ENCODE data around the gene DLX6. TPM values are rescaled to one million over a fixed set of nuclear protein-coding genes. Genes with fewer than 3 reads are reported as not detected.

Gene DLX6
- total RNA-seq, 1 donor from 2014 or later: not detected

- H3K27me3 ChIP-seq: peaks cover 98% of the 10 kb centered on the region
- TF ChIP-seq, protein P1, sequence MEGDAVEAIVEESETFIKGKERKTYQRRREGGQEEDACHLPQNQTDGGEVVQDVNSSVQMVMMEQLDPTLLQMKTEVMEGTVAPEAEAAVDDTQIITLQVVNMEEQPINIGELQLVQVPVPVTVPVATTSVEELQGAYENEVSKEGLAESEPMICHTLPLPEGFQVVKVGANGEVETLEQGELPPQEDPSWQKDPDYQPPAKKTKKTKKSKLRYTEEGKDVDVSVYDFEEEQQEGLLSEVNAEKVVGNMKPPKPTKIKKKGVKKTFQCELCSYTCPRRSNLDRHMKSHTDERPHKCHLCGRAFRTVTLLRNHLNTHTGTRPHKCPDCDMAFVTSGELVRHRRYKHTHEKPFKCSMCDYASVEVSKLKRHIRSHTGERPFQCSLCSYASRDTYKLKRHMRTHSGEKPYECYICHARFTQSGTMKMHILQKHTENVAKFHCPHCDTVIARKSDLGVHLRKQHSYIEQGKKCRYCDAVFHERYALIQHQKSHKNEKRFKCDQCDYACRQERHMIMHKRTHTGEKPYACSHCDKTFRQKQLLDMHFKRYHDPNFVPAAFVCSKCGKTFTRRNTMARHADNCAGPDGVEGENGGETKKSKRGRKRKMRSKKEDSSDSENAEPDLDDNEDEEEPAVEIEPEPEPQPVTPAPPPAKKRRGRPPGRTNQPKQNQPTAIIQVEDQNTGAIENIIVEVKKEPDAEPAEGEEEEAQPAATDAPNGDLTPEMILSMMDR (IDR thresholded peaks at IDR 0.05): no peak
- no peak overlapping the region for H3K4me3 ChIP-seq
- DNase-seq (no peak), ATAC-seq (no peak)
- H3K27ac ChIP-seq: no peak overlapping the region
- H3K9me3 ChIP-seq: no peaks in the 10 kb centered on the region
- peaks cover 6% of the 10 kb centered on the region for H3K4me1 ChIP-seq
- intact Hi-C loops (cut with DNase I): no loop called here
- no peaks in the 10 kb centered on the region for H3K36me3 ChIP-seq
These were observed 15.8 kb downstream of the DLX6 start for GRCh38 chr7:97020996-97021746.

- DNase-seq (no peak), ATAC-seq (no peak)
- no peak overlapping the region for H3K27ac ChIP-seq
- H3K9me3 ChIP-seq: no peaks in the 10 kb centered on the region
- intact Hi-C loops (cut with DNase I): no loop called here
- H3K27me3 ChIP-seq: peaks cover 98% of the 10 kb centered on the region
- H3K4me1 ChIP-seq: peaks cover 13% of the 10 kb centered on the region
- no peaks in the 10 kb centered on the region for H3K36me3 ChIP-seq
- TF ChIP-seq, protein P1 (IDR thresholded peaks at IDR 0.05): no peak
- H3K4me3 ChIP-seq: no peak overlapping the region
These were observed 16.6 kb downstream of the DLX6 start for GRCh38 chr7:97021747-97022490.

DNA sequence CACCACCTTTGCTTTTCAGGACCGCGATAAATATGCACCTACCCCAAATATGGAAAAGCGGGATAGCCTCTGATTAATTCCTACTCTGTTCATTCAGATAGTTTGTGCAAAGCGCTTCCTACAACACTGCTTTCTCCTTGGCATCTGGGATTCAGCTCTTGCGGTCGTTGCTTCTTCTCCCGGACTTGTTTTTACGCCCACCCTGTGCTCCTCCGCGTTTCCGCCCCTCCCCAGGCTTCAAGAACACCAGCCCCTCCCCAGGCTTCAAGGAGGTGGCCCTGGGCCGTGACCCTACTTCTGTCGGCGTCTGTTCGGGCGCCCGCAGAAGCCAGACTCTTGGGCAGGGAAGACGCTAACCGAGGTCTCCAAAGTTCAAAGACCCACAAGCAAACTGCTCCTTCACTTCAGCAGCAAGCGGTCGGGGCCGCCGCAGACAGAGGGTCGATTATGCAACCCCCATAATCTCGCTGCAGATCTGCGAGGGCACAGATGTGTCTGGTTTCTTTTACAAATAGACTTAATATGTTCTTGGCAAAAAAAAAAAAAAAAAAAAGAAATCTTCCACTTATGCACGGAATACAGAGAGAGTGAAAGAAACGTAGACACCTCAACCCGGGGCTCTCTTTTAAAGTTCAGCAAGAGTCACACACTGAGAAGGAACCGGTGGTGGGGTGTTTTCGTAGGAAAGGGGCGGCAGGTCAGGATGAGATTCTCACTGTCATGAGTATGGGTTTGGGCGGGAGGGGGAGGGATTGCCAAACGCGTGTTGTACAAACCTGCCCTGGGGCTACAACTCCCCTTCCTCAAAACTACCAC is 17.3 kb downstream of the DLX6 start:
- H3K27me3 ChIP-seq: peaks cover 96% of the 10 kb centered on the region
- TF ChIP-seq, protein P1 (IDR thresholded peaks at IDR 0.05): no peak
- intact Hi-C loops (cut with DNase I): no loop called here
- ATAC-seq (no peak), DNase-seq (no peak)
- H3K36me3 ChIP-seq: no peaks in the 10 kb centered on the region
- no peak overlapping the region for H3K4me3 ChIP-seq
- no peaks in the 10 kb centered on the region for H3K9me3 ChIP-seq
- H3K4me1 ChIP-seq: peaks cover 21% of the 10 kb centered on the region
- no peak overlapping the region for H3K27ac ChIP-seq

- Histone ChIP-seq H3K36me3 (no peaks in the 10 kb centered on the region), H3K27me3 (peaks cover 78% of the 10 kb centered on the region), H3K4me3 (peak within 1 kb of the TSS; percentile 29), H3K27ac (no peak within 1 kb of the TSS), H3K4me1 (peaks cover 22% of the 10 kb centered on the region), H3K9me3 (no peaks in the 10 kb centered on the region)
- TF ChIP-seq, protein P1 (IDR thresholded peaks at IDR 0.05): no peak
- no peak for DNase-seq
- intact Hi-C loops (cut with DNase I): no loop called here
- no peak for ATAC-seq
These were observed 19.1 kb downstream of the DLX6 start, which contains the start of gene DLX5 for GRCh38 chr7:97024209-97025129. TSS of gene DLX5 (minus strand) at chr7:97024831. CDS start at chr7:97024623, 208 bp downstream.

DNA sequence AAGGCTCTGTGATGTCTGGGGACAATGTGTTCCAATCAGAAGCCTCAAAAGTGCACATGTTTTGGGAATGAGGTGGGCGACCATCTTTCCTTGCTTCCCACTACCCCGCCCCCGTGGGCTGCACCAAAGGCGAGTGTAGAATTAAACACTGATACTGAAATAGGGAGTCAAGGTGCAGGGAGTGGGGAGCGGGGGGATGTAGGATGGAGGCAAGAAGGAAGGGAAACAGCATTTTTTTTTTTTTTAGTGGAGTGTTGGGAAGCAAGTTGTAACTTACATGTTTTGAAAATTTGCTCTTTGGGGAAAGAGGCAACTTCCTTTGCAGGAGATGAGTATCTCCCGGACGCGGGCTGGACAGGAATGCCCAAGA is 19.8 kb downstream of the DLX6 start:
- Histone ChIP-seq H3K4me3 (no peak overlapping the region), H3K9me3 (no peaks in the 10 kb centered on the region), H3K27ac (no peak overlapping the region), H3K36me3 (no peaks in the 10 kb centered on the region), H3K4me1 (peaks cover 22% of the 10 kb centered on the region), H3K27me3 (peaks cover 72% of the 10 kb centered on the region)
- ATAC-seq (no peak), DNase-seq (no peak)
- TF ChIP-seq, protein P1 (IDR thresholded peaks at IDR 0.05): no peak
- intact Hi-C loops (cut with DNase I): no loop called here

All from upper lobe of right lung (tissue), 1 donor.